ENCODE data around the gene ELOVL7.

GRCh38 chr5:60872892-60873291 is 28.8 kb upstream of the ELOVL7 start:
- TF ChIP-seq, protein P1, sequence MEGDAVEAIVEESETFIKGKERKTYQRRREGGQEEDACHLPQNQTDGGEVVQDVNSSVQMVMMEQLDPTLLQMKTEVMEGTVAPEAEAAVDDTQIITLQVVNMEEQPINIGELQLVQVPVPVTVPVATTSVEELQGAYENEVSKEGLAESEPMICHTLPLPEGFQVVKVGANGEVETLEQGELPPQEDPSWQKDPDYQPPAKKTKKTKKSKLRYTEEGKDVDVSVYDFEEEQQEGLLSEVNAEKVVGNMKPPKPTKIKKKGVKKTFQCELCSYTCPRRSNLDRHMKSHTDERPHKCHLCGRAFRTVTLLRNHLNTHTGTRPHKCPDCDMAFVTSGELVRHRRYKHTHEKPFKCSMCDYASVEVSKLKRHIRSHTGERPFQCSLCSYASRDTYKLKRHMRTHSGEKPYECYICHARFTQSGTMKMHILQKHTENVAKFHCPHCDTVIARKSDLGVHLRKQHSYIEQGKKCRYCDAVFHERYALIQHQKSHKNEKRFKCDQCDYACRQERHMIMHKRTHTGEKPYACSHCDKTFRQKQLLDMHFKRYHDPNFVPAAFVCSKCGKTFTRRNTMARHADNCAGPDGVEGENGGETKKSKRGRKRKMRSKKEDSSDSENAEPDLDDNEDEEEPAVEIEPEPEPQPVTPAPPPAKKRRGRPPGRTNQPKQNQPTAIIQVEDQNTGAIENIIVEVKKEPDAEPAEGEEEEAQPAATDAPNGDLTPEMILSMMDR (IDR thresholded peaks at IDR 0.05): no peak
- TF ChIP-seq EZH2 (IDR thresholded peaks at IDR 0.05; ENCODE audit: borderline replicate concordance, insufficient read depth, low read depth, low read length, poor library complexity, severe bottlenecking): no peak
